ENCODE data around the gene NFIB.

NFIB gene

DNA sequence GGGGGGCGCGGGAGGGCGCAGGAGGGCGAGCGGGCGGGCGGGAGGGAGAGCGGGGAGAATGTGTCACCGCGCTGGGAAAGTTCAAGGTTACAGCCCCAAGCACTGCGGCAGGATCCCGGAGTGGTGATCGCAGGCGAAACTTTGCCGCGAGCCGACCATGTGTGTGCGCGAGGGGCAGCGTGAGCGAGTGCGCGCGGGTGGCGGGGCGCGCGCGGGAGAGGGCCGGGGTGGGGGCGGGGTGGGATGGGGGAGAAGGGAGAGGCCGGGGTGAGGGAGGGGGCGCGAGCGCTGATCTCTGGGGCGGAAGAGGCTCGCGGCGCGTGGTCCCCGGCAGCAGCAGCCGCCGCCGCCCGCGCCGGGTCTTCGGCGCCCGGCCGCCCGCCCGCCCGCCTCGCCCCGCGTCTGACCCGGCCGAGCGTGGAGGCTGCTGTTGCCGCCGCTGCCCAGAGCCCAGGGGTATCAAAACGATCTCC, at the start of gene NFIB:
Gene NFIB, minus strand, starts transcription at position 191 of the 473 bp plus-strand sequence. CDS start 630 bp downstream, outside the sequence.
- no peak for DNase-seq

DNA sequence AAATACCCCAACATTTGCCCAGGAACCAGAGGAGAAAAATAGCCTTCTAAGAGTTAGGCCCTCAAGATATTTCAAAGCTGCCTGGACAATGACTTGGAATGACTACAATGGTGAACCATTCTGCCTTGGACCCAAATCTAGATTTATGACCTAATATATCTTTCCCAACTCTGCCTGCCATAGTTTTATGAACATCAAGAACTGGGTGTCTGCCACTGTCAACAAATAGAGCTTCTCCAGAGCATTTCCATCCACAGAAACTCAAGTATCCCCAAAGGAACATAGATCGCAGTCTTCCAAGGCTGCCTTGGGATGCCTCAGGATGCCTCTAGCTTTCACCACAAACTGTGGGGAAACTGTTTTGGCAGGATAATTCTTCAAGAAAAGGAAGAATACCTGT, 48.2 kb upstream of the NFIB start:
- no peak for DNase-seq

DNA sequence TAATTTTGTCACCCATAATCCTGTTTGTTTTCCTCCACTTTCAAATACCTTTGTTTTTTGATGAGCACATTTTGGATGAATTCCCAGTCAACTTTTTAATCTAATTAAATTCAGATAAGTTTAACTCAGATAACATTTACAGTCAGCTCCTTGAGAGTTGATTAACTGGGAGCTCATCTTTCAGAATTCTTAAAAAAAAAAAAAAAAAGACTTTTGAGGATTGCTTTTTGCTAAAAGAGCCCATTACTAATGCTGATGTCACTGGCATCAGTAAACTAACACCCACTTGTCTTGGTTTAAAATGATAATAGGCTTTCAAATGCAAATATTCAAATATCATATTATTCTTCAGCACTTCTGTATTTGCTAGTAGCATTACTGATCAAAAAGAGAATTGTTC, 47.1 kb upstream of the NFIB start:
- no peak for DNase-seq

DNA sequence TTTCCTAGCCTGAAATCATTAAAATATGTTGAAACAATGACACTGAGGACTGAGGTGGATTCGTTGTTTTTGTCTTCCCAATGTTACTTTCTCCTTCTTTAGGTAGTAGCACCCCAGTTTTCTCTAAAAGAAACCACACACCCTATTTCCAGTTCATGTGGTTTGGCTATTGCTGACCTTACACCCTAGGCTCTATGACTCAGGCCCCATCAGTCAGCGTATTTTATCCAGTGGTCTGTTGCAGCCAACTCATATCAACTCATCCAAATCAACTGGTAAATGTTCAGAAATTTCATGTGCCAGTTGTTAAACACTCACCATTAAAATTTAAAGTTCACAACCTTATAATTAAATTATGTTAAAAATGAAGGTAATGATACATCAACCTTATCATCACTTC, 44.6 kb upstream of the NFIB start:
- DNase-seq = no peak

DNA sequence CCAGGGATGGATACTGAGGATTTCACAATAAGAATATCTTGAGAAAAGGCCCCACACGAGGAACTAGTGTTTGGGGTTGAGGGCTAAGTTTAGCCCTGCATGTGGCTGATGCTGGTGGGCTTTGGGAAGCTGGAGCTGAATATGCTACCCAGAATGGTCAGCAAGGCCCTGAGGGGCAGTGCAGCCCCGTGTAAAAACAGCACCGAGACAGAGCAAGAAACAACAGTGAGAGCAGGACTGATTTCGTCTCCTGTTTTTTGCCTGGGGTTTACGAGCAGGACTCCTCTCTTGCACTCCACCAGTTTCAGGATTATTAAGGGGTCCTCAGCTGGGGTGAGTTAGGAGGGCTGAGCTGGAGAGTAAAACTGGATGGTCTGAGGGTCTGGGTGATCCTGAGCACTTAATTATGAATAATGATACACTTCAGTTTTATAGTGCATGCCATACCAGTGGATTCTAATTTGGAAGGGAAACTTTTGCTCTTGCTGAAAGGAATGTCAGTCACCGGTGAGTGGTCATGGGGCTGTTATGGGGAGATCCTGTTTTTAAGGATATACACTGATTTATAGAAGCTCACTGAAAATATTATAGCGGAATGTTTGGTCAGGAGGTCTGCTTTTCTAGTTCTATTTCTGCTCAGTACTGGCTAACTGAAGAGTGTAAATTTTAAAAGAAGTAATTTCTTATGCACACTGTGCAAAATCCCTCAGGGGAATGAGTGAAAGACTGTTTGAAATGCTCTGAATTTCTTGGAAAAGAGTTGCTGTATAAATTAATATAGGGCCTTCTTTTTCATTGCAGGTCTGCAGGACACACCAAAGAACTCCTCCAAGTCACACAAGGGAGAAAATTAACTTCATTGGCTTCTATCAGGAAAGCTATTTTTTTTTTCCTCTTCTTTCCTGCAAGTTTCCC, 42.7 kb upstream of the NFIB start:
- no peak for DNase-seq

DNA sequence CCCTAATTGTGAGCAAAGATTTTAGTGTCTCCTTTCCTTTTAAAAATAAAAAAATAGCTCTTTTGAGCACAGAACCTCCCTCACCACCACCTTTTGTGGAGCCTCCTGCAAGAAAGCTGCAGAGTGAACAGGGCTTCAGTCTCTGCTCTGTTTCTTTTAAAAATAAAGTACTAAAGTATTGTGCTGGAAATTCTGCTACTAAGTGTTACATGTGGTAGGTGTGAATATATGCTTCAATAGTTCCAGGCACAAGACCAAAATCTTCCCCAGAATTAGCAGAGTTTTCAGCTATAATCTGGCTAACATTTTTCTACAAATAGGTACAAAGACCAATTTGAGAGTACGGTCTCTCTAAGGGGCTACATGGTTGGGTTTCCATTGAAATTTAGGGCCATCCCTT, 40.3 kb upstream of the NFIB start:
- DNase-seq = no peak

DNA sequence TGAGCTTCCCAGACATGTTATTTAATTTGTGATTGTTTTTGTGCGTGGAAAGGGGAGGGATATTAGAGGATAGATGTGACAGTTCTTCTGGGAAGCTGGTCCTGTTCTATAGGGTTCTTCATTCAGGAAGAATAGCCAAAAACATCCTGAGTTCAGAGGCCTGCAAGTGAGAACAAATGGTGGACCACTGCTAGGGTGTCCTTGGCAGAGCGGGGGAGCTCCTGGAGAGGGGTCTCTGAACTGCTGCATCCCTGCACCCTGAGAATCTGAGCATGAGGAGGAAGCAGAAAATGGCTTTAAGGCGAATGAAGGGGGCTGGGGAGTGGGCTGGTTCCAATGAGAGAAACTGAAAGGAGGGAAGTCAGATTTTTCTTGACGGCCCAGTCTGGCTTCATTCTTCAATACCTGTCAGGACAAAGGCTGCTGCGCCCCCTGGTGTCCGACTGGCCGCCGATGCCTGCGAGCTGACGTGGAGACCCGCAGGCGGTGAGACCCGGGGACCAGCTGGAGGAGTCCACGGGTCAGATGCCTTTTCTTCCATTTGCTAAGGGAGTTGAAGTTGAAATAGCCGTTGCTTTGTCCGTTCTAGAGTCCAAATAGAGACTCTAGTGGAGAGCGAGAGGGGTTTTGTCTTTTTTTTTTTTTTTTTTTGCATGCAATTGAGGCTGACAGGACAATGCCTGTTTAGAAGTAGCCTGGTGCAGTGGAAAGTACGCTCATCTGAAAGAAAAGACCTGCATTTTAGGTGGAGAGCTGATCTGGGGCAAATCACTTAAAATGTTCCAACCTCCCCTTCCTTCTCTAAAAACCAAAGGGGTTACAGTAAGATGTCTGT, 39.5 kb upstream of the NFIB start:
- DNase-seq = peak; percentile 35

DNA sequence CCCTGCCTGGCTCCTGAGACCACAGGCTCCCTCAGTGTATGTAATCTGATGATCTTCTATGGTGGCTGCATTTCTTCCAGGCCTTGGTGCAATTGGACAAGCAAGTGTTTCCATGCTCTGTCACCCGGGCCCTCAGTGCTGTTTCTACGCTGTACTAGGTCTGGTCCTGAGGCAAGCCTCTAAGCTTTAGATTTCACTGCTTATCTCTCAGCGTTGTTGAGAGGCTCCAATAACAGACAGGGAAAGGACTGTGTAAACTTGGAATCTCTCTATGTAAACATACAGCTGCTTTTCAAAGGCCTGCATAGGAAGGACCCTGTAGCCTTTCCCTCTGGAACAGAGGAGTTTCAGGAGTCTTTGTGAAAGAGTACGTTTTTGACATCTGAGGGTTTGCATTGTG, 38.6 kb upstream of the NFIB start:
- no peak for DNase-seq

DNA sequence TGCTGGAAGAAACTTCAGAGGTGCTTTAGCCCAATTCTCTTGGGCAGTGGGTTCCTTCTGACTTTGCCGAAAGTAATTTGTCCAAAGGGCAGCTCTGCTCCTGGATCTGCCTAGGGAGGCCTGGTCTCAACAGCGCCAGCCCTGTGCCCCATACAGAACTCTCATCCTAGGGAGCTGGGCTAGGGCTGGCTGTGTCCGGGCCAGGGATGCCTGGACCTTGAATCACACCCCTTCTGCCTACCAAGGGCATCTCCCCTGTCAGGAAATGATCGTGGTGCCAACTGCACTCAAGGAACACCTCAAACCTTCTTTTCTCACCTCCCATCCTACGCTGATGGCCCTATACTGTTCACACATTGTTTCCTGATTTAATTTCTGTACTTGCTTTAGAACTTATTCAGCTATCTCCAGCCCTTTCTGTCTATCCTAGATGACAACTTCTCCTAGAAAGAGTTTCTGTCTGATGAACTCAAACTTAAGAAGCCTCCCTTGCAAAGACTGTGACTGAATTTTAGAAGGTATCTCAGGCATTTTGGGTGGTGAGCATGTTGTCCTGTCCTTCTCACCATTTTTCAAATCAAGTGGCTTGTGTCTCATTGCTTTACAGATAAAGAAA, 37.4 kb upstream of the NFIB start:
- no peak for DNase-seq

DNA sequence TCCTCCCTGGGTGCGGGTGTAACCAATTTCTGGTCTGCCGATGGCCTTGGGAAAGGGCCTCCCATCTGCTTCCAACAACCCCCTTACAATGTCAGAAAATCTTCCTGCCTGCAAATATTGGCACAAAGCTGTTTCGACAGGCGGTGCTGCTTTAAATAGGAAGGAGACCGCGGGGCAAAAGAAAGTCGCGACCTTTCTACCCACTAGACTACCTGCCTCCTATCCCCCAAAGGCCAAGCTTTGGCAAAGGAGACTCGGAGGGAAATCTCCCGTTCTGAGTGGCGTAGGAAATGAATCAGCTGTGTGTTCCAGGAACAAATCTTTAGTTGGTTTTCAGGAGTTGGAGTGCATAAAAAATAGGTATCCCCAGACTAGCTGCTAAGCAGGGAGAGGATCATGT, 36.8 kb upstream of the NFIB start:
- no peak for DNase-seq

DNA sequence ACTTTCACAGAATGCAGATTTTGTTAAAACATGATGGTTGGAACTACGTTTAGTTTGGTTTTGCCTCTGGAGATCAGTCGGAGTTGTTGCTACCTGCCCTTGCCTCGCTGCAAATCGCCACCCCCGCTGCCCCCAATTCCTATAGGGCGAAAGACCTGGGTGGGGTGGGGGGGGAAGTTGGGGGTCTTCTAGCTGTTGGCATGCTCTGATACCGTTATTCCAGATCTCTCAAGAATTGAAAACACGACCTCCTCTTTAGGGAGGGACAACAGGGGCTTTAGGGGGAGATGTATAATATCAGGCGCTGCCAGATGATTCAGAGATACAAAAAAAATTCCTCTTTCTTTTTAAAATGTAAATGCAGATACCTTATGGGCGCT, 36.4 kb upstream of the NFIB start:
- DNase-seq = no peak

DNA sequence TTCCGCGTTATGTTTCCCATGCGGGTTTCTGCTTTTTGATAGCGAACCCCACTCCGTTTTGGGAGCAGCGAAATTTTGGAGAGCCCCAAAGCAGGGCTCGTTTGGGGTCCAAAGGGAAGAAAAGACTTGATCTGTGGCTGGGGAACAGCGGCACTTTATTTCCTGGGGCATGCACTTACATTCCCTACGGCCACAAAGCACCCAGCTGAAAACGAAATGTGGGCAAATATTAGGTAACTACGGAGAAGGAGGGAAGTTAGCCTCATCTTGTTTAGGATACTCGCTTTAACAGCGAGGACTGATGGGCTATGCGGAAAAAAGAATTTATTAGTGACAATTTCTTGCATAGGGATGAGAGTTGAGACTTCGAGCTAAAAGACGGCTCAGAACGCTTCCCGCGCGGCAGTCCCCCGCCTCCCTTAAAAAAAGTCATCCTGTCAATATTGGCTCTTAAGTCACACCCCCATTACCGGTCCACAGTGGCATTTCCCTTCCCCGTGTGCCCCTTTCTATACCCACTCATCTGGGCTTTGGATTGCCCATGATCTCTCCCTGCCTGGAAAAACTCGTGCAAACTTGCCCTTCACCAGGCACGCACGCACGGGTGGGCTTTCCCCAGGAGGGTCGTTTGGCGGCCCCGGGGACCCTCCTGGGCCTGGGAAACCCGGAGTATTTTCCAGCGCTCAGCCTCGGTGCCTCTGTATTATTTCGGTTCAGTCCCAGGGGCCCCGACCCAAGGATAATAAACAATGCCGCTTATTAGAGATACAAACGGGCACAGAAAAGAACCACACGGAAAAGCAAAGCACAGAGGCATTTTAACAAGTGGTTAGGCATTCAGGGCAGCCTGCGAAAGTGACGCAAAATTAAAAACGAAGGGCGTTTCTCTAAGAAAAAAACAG, 35.8 kb upstream of the NFIB start:
- no peak for DNase-seq

DNA sequence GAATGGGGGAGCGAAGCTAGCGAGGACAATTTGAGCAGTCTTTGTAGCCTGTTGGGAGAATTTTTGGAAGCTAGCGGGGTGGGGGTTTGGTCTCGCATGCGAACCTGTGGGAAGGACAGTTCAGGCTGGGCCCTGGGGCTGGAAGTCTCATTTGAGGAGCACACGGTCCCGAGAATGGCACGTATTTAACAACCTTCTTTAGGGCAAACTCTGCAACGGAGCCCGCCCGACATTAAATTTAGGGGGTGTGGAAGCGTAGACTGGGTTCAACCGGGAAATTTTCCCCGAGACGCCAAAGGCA, 35.2 kb upstream of the NFIB start:
- DNase-seq = no peak

DNA sequence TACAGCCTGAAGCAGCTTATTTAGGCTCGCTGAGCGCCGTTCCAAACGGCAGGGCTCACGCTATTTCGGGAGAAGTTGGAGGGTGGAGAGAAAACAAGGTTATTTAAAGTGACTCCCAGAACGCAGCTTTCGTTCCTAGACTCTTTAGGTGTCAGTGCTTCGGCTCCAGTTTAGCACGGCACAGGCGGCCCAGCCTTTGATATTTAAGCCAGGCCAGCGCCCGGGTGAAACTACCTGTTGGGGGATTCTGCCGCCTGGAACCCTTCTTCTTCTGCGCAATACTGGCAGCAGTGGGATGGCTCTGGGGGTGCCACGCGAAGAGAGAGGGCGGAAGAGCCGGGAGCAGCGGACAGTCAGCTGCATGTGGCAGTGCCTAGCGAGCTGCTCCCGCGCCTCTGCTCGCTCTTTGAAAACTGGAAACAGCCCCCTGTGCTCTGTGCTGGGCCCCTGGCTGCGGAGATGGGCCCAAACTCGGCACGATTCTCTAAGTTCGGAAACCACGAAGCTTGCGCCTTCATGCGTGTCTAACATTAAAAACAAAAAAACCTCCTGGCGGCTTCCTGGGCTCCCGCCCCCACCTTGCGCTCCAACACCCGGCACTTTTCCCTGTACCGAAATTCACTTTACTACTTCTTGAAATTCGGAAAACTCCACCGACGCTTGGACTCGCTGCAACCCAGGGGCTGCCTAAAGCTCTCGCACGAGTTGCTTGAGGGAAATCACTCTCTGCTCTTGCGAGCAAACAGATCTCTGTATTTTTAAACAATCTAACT, 34.6 kb upstream of the NFIB start:
- no peak for DNase-seq

DNA sequence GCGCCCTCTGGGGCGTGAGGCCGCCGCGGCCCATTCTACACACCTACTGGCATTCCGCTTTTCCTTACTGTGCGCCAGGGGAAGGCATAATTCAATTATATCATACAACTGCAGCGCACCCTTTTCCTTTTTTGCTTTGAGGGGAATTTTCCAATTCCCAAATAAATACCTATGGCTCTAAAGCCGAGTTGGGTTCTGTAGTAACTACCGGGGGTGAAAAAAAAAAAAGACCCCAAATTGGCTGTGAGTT, 34.1 kb upstream of the NFIB start:
- no peak for DNase-seq

DNA sequence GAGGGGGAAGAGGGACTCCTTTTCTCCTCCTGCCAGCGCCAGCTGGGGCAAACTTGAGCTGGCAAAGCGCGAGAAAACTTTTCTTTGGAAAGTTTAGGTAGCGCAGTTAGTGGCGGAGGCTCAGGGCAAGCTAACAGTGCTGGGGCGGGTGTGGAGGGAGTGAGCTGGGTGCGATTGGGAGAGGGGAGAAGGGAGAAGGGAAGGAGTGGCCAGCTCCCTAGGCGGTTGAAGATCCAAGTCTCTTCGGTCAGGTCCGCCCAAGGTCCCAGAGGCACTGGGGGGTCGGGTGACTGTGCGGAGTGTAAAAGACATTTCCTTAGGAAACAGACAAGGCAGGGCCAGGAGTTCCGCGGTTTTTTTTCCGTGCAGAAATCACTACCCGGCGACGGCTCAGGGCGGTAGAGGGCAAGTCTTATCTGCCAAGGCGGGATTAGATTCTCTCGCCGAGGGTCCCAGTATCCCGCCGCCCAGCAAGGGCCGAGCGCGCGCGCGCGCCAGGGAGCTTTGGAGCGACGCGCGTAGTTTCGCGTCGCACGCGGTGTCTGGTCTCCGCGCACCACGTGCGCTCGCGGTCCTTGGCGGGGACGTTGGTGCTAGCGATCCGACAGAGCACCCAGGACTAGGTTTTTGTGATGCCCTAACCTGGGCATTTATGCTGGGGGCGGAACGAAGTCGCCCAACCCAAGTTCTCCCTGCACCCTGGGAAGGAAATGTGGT, 33.6 kb upstream of the NFIB start:
- DNase-seq = no peak

DNA sequence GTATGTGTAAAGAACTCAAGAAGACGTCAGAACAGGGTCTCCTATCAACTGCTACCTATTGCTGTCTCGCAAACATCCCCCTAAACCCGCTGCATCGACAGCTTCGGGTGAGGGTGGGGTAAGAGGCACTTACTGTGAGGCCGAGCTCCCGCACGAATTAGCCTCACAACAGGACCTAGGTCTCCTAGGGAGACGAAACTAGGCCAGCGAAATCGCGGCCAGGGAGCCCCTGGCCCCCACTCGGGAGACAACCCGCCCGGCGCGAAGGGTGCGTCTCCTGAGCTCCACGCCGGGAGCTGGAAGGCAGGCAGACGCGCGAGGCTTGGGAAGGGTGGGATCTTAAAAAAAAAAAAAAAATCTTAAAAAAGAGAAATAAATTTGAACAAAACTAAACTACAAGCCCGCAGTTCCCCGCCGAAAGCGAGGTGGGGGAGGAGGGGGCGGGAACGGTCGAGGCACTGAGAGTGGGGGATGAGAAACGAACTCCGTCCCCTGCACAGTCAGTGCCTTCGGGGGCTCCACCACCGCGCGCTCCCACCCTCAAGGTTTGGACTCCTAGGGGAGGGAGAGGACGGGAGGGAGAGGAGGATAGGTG, 33.0 kb upstream of the NFIB start:
- no peak for DNase-seq

DNA sequence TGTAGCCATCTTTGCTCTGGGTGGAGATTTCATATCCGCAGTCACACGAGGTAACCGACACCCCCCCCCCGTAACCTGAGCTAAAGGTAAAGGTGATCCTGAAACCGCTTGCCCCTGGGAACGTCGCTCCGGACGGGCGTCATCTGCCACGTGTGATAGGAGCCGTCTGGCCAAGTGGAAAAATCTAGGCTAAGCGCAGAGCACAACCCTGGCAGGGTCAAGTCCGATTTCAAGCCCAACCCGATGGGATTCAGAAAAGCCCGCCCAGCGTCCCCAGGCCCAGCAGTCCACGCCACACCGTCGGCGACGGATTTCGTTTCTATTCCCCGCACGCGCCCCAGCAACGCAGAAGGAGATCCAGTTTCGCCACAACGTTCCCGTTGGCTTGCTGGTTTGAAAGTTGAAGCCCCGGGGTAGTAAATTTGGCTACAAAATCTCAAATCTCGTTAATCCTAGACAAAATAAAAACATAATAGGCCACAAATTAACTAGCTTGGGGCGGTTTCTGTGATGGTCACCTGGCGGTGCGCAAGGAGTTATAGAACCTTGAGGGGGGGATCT, 32.4 kb upstream of the NFIB start:
- DNase-seq = no peak

DNA sequence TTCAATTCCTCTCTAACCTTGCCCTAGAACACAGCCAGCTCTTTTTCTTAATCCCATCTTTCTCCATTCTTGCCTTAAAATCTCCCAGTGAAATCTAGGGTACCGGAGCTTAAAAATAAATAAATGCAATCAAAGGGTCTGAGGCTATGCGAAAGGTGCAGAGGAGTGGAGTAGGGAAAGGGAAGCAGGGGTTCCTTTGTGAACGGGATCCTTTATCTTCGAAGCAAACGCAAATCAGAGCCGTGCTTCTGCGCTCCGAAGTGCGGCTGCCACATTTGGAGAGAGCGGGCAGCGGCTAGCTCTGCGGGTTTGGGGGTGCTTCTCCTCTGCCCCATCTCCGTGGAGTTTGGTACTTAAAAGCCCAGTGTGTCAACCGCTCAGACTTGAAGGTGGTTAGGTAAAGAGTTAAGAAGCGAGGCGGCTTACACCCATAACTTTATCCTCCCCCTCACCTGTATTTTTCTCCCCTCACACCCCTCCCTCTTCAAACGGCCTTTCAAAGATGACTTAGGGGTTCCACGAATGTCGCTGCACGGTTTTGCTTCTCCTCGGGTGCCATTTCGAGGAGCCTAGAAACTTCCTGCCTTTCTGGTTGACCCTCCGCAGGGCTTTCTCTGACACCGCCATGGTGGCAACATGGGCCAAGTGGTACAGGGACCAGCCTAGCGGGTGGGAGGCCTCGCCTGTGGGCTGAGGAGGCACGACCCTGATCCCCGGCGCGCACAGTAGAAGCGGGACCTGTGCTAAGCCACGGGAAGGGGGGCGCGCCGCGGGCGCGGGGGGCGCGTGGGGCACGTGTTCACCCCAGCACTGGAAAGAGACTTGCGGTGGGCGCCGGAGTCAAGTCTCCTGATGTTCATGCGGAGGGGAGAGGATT, 31.7 kb upstream of the NFIB start:
- DNase-seq = no peak

DNA sequence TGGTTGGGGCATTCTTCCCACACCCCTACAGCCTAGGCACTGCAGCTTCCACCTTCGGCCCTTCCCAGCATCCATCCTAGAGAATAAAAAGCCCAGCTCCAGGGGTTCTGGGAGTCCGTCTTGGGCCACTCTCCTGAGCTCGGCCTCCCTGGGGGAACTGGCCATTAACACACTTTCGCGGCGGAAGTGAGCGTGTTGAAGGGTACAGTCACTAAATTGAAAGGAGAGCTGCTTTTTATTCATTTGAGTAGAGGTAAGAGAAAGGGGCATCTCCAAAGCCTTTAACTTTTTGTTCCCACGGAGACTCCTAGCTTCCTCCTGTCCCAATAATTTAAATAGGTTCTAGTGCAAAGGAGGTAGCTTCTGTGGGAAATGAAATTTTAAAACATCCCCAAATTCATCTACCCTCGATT, 31.0 kb upstream of the NFIB start:
- no peak for DNase-seq

Data from NCI-H1436 treated with DMSO at 0.1 percent for 48 hours (cell line).